HG02642 (cell line): Measurements from ENCODE around the gene TMEM232.
"Not testable (repeated sequence)": the region's sequence is repeated elsewhere in the genome, so short reads cannot be mapped to it uniquely, and the experiment has no call there.

Source experiments
- ATAC-seq: cut with Tn5 transposase; IDR thresholded peaks from one replicate; pipeline ENCODE4 v1.9.1; 2021; ENCODE audit warnings: mild to moderate bottlenecking; ENCODE audit not compliant: unreplicated experiment, poor library complexity

The TMEM232 gene

DNA sequence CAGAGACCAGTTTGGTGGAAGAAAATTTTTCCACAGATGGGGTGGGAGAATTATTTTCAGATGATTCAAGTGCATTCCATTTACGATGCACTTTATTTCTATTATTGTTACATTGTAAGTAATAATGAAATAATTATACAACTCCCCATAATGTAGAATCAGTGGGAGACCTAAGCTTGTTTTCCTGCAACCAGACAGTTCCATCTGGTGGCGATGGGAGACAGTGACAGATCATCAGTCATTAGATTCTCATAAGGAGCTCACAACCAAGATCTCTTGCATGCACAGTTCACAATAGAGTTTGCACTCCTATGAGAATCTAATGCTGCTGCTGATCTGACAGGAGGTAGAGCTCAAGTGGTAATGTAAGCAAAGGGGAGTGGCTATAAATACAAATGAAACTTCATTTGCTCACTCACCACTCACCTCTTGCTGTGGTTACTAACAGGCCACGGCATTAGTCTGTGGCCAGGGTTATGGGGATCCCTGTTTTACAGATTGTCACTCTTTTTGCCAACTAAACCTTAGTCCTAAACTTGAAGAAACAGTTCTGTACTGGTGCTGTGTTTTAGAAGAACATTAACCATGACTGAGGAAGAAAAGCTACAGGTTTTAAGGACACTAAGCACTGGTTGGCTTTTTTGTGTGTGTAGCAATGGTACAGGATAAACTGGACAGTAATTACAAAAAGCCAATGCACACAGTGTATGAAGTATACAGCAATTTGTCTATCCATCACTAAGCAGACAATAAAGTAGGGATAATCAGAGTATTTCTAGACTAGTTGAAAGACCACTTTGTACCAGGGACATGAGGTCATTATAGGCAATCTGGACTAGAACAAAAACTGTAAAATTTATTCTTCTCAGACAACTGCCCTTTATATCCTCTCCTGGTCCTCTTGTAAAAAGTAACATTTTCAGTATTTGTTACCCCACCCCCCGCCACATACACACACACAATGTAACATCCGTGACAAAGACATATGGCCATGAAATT, 9.9 kb downstream of the TMEM232 start:
- ATAC-seq, result peak; percentile 97

DNA sequence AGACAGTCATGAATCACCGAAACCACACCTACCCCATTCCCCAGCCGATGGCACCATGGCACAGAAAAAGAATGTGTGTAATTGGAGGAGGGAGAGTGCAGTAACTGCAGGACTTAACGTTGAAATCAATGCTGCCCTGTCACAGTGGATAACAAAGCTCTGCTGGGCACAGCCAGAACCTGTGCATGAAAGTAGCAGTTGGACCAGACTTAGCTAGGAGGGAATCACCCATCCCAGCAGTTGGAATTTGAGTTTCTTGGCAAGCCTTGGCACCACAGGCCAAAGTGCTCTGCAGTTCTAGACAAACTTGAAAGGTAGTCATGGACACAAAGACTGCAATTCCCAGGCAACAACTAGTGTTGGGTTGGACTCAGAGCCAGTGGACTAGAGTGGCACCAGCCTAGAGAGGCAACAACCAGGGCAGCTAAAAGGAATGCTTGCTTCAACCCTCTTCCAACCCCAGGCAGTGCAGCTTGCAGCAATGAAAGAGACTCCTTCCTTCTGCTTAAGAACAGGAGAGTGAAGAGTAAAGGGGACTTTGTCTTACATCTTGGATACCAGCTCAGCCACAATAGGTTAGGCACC, 19.1 kb downstream of the TMEM232 start:
- ATAC-seq, result no peak

DNA sequence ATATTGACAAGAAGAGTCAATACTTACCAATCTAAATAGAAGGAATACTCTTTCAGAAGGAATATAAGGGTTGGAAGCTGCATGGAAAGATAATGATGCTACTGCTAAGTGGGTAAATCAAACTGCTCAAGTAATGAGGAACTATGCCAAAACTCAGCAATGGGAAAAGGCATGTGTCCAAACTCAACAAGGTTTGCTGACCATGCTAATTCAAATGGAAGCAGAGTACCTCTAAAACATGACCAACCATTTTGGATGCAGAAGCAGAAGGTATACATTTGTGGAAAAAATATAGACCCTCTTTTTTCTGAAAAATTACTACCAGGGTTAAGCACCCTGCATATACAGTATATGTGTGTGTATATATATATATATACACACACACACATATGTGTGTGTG, 21.1 kb downstream of the TMEM232 start:
- ATAC-seq, result no peak

DNA sequence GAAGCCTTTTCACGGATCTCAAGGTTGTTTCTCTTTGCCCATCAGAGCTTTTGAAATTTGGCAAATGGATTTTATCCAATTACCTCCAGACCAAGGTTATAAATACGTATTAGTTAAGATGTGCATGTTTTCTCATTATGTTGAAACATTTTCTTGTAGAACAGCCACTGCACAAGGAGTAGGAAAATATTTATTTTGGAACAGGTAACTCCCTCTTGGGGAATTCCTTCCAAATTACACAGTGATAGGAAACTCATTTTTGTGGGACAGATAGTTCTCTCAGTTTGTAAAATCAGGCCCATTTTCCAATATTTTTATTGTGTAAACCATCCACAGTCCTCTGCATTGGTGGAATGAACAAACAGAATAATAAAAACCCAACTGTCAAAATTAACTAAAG, 23.0 kb downstream of the TMEM232 start:
- ATAC-seq, result no peak

DNA sequence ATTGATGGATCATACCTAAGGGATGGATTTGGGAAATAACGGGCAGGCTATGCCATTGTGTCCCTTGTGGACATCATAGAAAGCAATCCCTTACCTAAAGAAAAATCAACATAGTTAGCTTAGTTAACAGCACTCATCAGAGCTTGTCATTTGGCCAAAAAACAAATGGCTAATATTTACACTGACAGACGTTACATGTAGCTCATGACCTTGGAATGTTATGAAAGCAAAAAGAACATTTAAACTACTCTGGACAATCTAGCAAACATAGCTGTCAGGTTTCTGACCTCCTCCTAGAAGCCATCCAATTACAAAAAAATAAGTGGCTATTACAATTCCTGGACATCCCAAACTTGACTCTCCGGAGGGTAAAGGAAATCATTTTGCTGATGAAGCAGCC, 23.8 kb downstream of the TMEM232 start:
- ATAC-seq, result no peak

DNA sequence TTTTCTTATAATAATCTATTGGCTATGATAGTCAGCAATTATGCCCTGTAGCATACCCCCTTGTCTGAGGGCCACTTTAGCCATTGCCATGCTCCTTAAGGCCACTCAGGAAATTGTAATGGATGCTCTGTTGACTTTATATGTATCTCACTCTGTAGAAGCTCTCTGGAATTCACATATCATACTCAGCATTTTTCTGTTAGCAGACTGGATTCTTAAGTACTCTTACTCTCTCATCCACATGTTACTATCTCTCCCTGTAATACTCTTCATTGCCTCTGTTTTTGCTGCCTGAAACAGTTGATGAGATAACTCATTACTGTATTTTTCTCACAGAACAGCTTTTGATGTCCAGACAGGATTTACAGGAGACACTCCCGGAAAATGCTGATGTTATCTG, 24.2 kb downstream of the TMEM232 start:
- ATAC-seq, result no peak

DNA sequence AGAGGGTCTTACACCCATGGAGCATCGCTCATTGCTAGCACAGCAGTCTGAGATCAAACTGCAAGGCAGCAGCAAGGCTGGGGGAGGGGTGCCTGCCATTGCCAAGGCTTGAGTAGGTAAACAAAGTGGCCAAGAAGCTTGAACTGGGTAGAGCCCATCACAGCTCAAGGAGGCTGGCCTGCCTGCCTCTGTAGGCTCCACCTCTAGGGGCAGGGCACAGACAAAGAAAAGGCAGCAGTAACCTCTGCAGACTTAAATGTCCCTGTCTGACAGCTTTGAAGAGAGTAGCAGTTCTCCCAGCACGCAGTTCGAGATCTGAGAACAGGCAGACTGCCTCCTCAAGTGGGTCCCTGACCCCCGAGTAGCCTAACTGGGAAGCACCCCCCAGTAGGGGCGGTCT, 33.8 kb downstream of the TMEM232 start:
- not testable (repeated sequence) for ATAC-seq

DNA sequence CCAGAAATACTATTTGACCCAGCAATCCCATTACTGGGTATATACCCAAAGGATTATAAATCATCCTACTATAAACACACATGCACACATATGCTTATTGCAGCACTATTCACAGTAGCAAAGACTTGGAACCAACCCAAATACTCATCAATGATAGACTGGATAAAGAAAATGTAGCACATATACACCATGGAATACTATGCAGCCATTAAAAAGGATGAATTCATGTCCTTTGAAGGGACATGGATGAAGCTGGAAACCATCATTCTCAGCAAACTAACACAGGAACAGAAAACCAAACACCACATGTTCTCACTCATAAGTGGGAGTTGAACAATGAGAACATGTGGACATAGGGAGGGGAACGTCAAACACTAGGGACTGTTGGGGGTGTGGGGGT, 35.9 kb downstream of the TMEM232 start:
- ATAC-seq, result not testable (repeated sequence)

DNA sequence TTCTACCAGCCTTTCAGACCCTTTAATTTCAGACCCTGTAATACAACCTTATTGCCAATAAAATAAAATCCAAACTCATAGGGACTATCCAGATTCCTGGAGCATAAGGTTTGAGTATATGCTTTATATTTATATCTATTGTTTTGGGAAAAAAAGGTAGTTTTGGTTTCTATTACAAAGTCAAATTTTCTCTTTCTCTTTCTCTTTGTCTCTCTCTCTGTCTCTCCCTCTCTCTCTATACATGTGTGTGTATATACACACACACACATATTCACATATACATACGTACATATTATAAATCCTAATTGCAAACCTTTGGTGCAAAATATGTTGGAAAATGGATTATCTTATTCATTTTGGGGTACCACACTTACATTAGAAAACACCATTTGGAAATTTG, 39.0 kb downstream of the TMEM232 start:
- no peak for ATAC-seq

DNA sequence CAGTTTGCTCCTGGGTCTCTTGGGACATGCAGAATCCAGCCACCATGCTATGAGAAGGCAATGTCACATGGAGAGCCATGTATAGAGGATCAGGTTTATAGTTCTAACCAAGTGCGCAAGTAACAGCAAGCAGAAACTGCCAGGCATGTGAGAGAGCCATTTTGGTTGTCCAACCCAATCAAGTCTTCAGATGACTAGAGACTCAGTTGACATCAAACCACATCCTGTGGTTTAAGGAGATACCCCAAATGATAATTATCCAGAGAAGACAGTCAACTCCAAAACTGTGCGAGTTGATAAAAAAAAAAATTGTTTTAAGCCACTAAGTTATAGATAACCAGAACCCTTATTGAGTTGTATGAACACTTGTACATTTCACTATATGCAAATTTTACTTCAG, 40.2 kb downstream of the TMEM232 start:
- ATAC-seq, result no peak

DNA sequence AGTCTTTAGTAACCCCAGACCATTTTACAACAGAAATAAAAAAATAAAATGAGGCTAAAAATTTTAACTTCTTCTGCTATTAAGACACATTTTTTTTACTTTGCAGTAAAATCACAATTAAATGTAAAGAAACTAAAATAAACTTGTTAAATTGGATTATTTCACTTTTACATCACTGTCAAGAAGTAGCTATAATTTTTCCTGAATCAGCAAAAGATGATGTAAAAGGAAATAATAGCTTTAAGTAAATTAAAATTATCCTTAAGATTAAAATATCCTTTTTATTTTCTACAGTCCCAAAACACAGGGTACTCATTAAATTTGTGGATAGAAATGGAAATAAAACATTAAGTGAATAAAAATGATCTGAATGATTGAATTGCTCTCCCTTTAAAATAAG, 44.5 kb downstream of the TMEM232 start:
- no peak for ATAC-seq

DNA sequence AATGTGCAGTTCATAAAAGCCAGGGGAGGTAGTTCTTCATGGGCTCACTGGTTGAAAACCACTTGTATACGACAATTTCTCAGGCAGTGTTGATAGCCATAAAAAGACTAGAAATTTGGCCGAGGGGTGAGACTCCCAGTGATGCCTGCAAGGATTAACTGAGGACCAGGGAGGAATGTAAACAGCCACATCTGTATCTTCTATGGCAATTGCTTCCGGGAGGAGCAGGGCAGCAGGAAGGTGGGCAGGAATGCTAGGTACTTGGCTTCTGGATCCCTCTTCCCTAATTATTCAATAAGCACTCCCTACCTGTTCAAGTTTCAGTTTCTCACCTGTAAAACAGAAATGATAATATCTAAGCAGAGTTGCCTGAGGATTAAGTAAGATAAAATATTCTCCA, 45.4 kb downstream of the TMEM232 start:
- no peak for ATAC-seq

DNA sequence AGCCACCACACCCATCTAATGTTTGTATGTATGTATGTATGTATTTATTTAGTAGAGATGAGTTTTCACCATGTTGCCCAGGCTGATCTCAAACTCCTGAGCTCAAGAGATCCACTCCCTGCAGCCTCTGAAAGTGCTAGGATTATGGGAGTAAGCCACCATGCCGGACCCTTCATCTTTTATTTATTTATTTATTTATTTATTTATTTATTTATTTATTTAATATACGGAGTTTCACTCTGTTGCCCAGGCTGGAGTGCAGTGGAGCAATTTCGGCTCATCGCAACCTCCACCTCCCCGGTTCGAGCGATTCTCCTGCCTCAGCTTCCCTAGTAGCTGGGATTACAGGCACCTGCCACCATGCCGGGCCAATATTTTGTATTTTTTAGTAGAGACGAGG, 49.9 kb downstream of the TMEM232 start:
- not testable (repeated sequence) for ATAC-seq

DNA sequence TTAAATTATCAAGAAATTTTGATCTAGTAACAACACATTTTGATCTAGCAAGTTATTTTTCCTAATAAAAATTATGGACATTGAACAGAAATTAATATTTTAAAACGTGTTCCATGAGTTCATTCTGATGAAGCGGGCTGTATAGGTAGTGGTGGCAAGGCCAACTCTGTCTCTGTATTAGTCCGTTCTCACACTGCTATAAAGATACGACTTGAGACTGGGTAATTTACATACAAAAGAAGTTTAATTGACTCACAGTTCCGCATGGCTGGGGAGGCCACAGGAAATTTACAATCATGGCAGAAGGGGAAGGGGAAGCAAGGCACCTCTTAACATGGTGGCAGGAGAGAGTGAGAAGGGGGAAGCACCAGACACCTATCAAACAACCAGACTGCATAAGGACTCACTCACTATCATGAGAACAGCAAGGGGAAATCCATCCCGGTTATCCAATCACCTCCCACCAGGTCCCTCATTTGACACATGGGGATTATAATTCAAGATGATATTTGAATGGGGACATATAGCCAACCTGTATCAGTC, 61.2 kb downstream of the TMEM232 start:
- no peak for ATAC-seq

DNA sequence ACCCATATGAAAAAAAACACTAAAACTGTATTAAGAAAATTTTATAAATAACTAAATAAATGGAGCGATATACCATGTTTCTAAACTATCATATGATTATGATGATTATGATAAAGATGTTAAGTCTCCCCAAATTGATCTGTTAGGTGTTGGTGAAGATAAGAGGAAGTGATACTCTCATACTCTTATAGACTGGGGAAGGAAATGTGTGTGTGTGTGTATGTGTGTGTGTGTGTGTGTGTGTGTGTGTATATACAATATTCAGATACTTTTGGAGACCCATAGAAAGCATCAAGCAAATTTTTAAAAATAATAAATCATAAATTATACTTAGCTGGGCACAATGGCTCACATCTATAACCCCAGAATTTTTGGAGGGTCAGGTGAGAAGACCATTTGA, 62.9 kb downstream of the TMEM232 start:
- peak; percentile 71 for ATAC-seq

DNA sequence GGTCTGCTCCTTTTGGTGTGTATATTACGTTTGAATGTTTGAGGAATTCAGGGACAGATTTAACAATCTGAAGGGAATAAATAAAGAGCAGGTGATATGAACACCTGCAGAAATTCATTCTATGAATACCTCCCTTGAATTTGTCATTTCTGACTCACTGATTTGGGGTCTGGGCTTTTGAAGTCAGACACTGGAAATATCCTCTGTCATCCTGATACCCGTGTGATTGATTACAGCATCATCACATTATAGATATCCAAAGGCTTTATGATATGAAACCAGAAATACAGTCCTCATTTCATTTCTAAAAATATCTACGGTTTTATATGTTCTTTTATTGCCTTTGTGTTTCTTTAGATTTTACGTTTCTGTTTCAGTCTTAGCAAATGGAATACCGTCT, 68.5 kb downstream of the TMEM232 start:
- ATAC-seq, result no peak

DNA sequence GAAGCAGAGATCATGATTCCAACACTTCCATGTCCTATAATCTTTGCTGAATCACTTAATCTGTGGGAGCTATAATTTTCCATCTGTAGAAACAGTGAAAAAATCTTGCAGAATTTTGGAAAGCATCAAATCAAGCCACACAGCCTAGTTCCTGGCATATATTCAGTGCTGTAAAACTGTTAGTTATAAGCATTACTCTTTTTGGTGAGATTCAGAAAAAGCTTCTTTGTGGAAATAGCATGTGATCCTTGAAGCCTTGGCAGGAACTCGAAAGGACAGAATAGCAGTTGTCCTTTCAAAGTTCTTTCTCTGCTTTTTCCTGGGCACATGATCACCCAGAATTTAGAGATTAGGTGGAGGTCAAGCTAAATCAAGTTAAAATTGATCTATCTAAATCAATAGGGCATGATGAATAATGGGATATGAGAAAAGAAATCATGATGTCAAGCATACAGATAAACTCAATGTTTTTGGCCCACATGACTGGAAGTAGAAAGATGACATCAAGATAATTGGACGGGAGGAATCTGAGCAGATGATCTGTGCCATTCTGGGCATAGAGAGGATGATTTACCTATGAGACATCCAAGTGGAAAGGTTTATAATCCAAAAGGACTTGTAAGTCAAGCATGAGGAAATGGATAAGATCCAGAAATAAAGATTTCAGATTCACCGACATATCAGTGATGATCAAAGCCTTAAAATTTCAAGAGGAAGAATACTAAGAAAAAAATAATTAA, 73.1 kb downstream of the TMEM232 start:
- ATAC-seq, result no peak

DNA sequence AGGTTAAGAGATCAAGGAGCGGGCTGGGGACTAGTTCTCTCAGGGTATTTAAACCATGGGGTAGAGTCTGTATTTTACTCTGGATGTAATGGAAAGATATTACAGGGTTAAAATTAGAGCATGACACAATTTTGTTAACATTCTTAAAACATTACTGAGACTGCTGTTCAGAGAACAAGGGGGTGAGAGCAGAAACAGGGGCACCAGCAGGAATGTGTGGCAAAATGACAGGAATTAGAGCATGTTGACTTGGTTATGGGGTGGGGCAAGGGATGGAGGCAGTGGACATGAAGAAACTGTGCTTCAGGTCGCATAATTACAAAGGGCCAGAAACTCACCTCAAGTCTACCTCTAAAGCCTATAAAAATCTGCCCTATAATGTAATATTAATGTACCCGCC, 75.0 kb downstream of the TMEM232 start:
- ATAC-seq, result no peak

DNA sequence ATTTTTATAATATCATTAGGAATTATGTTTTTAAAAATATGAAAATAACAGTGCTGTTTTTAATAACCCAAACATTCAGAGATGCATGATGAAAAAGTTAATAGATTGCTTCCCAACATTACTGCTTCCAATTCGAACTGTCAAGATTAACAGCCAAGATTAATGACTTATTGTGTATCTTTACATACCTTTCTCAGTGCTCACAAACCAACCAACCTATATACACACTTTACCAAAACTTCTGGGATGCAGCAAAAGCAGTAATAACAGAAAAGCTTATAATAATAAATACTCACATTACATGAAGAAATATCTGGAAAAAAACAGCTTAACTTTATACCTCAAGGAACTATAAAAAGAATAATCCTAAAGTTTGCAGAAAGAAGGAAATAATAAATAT, 82.1 kb downstream of the TMEM232 start:
- no peak for ATAC-seq

DNA sequence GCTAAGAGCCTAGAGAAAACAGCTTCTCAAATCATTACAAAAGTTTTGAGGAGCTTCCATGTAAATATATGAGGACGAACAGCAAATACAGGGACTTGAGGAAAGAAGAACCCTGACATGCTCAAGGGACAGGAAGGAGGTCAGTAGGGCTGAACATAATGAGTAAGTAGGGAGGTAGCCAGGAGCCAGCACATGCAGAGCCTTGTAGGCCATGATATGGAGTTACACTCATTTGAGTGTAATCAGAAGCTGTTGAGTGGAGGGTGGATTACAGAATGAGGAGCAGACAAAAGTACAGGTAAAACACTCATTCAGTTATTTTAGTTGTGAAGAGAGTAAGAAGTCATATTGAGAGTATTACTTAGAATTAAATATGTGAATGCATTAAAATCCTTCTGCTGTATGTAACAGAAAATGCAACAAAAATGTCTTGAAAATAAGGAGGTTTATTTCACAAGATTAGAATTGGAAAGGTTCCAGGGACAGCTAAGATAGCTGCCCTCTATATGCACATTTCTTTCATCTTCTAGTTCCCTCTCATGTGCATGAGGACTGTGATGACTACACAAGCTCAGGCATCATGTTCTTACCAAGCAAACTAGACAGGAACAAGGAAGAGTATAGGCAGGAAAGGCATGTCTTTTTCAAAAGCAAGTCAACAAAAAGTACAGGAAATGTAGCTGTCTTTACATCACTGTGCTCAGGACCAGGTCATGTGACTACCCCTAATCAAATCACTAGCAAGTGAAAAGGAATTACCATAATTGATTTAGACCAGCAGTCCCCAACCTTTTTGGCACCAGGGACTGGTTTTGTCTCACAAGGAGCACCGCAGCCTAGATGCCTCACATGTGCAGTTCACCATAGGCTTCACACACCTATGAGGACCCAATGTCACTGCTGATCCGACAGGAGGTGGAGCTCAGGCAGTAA, 87.2 kb downstream of the TMEM232 start:
- ATAC-seq, result no peak
